Adrenal gland (tissue), 5 donors: ENCODE measurements around the gene TSPEAR.

Experiments
- POLR2A ChIP-seq, 2 donors: fragments of 450-650 bp; IDR thresholded peaks; one replicate each; pipeline ENCODE4 v1.6.1; 2017; ENCODE audit warnings: antibody characterized with exemption in 2 of 2, mild to moderate bottlenecking in 2 of 2, moderate library complexity in 1 of 2
- TF ChIP-seq, protein P1 (sequence below), 6 experiments: fragments of 450-650 bp in 4 of 6; fragments of 200-600 bp in 2 of 6; sonication (generic) in 1 of 6; IDR thresholded peaks; 1 replicate in 5 of 6; 2 replicates in 1 of 6; pipeline versions ENCODE4 v1.5.1 to v1.8.0; 2016 to 2021; ENCODE audit warnings: antibody characterized with exemption in 6 of 6, mild to moderate bottlenecking in 2 of 6, moderate library complexity in 1 of 6
- donor health status: DM: no; HTN: no; CAD: no.

DNA sequence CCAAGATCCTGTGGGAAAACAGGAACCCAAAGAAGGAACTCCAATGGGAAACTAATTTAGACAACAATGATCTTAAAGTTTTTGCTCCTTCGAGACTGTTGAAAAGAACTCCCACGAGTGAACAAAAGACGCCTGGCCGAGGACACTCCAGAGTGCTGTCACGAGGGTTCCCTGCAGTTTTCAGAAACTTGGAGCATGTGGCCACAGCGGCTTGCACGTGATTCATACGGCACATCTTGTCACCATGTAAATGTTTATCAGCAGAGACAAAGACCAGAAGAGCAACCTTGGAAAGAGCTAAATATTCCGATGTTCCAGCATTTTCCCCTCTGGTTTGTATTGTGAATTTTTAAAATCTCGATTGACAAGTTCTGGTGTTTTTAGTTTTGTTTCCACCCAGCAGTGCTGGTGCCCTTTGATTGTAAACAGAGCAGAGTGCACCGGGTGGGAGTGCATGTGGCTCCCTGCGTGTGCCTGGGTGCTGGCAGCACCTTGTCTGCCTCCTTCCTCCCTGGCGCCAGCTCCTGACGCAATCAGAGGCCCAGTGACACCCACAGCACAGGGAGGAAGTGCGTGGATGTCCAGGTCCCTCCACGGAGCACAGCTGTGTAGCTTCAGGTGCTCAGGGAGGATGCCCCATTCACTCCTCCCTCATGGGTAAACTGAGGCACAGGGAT lies 233.1 kb downstream of the TSPEAR start:
- TF ChIP-seq, protein P1, sequence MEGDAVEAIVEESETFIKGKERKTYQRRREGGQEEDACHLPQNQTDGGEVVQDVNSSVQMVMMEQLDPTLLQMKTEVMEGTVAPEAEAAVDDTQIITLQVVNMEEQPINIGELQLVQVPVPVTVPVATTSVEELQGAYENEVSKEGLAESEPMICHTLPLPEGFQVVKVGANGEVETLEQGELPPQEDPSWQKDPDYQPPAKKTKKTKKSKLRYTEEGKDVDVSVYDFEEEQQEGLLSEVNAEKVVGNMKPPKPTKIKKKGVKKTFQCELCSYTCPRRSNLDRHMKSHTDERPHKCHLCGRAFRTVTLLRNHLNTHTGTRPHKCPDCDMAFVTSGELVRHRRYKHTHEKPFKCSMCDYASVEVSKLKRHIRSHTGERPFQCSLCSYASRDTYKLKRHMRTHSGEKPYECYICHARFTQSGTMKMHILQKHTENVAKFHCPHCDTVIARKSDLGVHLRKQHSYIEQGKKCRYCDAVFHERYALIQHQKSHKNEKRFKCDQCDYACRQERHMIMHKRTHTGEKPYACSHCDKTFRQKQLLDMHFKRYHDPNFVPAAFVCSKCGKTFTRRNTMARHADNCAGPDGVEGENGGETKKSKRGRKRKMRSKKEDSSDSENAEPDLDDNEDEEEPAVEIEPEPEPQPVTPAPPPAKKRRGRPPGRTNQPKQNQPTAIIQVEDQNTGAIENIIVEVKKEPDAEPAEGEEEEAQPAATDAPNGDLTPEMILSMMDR (IDR thresholded peaks at IDR 0.05) = no peak
- no peak for TF ChIP-seq POLR2A (IDR thresholded peaks at IDR 0.05)
